ENCODE measurements around the gene KIRREL1. TPM values are rescaled to one million over a fixed set of nuclear protein-coding genes. Genes with fewer than 3 reads are reported as not detected.

Gene KIRREL1
- total RNA-seq, 2 donors from 2014 or later = 22.8 to 26.5 TPM

DNA sequence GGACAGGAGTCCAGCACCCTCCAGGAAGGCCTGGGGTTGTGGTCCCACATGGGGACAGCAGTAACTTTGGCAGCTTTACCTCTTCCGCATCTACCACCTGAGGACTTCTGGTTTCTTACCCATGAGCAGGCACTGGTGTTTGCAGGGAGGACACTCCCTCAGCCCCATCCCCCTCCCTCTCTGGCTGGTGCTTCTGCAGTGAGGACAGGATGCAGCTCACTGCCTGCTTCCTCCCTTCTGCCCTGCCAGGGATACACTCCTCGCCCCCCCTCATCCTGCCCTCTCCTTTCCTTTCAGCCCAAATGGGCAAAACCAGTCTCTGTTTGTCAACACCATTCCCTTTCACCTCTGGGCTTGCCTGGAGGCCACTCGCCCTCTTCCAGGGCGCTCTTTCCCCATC lies 62.4 kb downstream of the KIRREL1 start:
- no peak overlapping the region for H3K4me3 Mint-ChIP-seq
- no peaks in the 10 kb centered on the region for H3K27me3 Mint-ChIP-seq (ENCODE audit: insufficient read depth)
- WGBS, 2 experiments (ENCODE audit: insufficient coverage in 1 of 2, insufficient read length in 1 of 2) = 85 to 86% methylated on average over 4 of the region's 4 CpGs
- Histone ChIP-seq H3K4me3 (ENCODE audit: low read length) (no peak overlapping the region), H3K27ac (ENCODE audit: low read depth, low read length) (no peak overlapping the region), H3K9ac (ENCODE audit: extremely low read depth, low read length, poor library complexity, severe bottlenecking) (no peak overlapping the region), H3K9me3 (ENCODE audit: control insufficient read depth, low read length) (no peaks in the 10 kb centered on the region), H3K4me1 (ENCODE audit: control insufficient read depth, insufficient read depth, low read length) (peaks cover 10% of the 10 kb centered on the region), H3K36me3 (ENCODE audit: control insufficient read depth, insufficient read depth, low read length) (no peaks in the 10 kb centered on the region), H3K27me3 (ENCODE audit: control insufficient read depth, insufficient read depth, low read length, poor library complexity, severe bottlenecking) (no peaks in the 10 kb centered on the region)
- TF ChIP-seq, protein P1, sequence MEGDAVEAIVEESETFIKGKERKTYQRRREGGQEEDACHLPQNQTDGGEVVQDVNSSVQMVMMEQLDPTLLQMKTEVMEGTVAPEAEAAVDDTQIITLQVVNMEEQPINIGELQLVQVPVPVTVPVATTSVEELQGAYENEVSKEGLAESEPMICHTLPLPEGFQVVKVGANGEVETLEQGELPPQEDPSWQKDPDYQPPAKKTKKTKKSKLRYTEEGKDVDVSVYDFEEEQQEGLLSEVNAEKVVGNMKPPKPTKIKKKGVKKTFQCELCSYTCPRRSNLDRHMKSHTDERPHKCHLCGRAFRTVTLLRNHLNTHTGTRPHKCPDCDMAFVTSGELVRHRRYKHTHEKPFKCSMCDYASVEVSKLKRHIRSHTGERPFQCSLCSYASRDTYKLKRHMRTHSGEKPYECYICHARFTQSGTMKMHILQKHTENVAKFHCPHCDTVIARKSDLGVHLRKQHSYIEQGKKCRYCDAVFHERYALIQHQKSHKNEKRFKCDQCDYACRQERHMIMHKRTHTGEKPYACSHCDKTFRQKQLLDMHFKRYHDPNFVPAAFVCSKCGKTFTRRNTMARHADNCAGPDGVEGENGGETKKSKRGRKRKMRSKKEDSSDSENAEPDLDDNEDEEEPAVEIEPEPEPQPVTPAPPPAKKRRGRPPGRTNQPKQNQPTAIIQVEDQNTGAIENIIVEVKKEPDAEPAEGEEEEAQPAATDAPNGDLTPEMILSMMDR (conservative IDR thresholded peaks at IDR 0.05) = no peak
- H3K9me3 Mint-ChIP-seq = no peaks in the 10 kb centered on the region
- peaks cover 30% of the 10 kb centered on the region for H3K4me1 Mint-ChIP-seq
- H3K27ac Mint-ChIP-seq = no peak overlapping the region
- peak; percentile 75 for DNase-seq
- H3K36me3 Mint-ChIP-seq (ENCODE audit: low read depth) = no peaks in the 10 kb centered on the region

GRCh38 chr1:158056498-158056897 lies 63.1 kb downstream of the KIRREL1 start:
- no peaks in the 10 kb centered on the region for H3K36me3 ChIP-seq (ENCODE audit: control insufficient read depth, insufficient read depth, low read length)
- no peaks in the 10 kb centered on the region for H3K36me3 Mint-ChIP-seq (ENCODE audit: low read depth)
- H3K9me3 ChIP-seq (ENCODE audit: control insufficient read depth, low read length) = no peaks in the 10 kb centered on the region
- H3K4me3 ChIP-seq (ENCODE audit: low read length) = no peak overlapping the region
- no peaks in the 10 kb centered on the region for H3K9me3 Mint-ChIP-seq
- TF ChIP-seq, protein P1 (conservative IDR thresholded peaks at IDR 0.05) = no peak
- H3K4me3 Mint-ChIP-seq = no peak overlapping the region
- H3K9ac ChIP-seq (ENCODE audit: extremely low read depth, low read length, poor library complexity, severe bottlenecking) = no peak overlapping the region
- no peaks in the 10 kb centered on the region for H3K27me3 ChIP-seq (ENCODE audit: control insufficient read depth, insufficient read depth, low read length, poor library complexity, severe bottlenecking)
- 76 to 92% methylated on average over 4 to 5 of the region's 5 CpGs for WGBS, 2 experiments (ENCODE audit: insufficient coverage in 1 of 2, insufficient read length in 1 of 2)
- no peak for DNase-seq
- no peak overlapping the region for H3K27ac ChIP-seq (ENCODE audit: low read depth, low read length)
- no peak overlapping the region for H3K27ac Mint-ChIP-seq
- no peaks in the 10 kb centered on the region for H3K27me3 Mint-ChIP-seq (ENCODE audit: insufficient read depth)
- H3K4me1 Mint-ChIP-seq = peaks cover 34% of the 10 kb centered on the region
- H3K4me1 ChIP-seq (ENCODE audit: control insufficient read depth, insufficient read depth, low read length) = peaks cover 10% of the 10 kb centered on the region

DNA sequence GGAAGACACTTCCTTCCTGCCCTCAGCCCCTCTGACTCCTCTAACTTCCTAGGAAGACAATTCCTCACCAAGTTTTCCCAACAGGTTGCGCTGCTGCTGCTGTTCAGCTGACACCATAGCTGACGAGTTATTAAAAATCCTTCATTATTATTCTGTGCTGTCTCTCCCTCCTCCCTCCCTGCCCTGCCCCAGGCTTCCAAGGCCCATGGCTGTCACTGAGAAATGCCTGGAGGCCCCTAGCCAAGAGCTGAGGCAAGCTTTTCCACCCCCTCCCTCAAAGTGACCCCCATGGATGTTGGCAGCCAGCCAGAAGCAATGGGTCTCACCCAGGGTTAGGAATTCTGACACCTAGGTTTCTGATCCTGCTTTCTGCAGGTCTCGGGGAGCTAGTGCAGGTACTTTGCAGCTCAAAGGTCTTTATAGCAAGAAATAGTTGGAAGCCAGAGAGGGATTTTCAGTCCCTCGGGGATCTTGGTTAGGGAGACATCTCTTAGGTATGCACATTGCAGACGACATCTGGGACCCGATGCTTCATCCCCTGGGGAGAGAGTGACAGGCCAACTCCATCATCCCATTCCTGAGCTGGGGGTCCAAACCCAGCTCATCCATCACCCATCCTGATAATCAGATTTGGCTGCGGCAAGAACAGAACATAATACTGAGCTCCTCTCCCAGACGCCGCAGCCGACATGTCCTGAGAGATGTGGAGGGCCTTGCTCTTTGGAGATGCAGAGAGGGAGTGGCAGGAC lies 65.0 kb downstream of the KIRREL1 start:
- Mint-ChIP-seq H3K27me3 (ENCODE audit: insufficient read depth) (no peaks in the 10 kb centered on the region), H3K36me3 (ENCODE audit: low read depth) (no peaks in the 10 kb centered on the region), H3K4me1 (peaks cover 26% of the 10 kb centered on the region), H3K27ac (no peak overlapping the region), H3K9me3 (no peaks in the 10 kb centered on the region), H3K4me3 (no peak overlapping the region)
- H3K4me3 ChIP-seq (ENCODE audit: low read length) = no peak overlapping the region
- H3K9me3 ChIP-seq (ENCODE audit: control insufficient read depth, low read length) = no peaks in the 10 kb centered on the region
- H3K27me3 ChIP-seq (ENCODE audit: control insufficient read depth, insufficient read depth, low read length, poor library complexity, severe bottlenecking) = no peaks in the 10 kb centered on the region
- H3K36me3 ChIP-seq (ENCODE audit: control insufficient read depth, insufficient read depth, low read length) = no peaks in the 10 kb centered on the region
- TF ChIP-seq, protein P1 (conservative IDR thresholded peaks at IDR 0.05) = no peak
- H3K9ac ChIP-seq (ENCODE audit: extremely low read depth, low read length, poor library complexity, severe bottlenecking) = no peak overlapping the region
- WGBS, 2 experiments (ENCODE audit: insufficient coverage in 1 of 2, insufficient read length in 1 of 2) = 83 to 84% methylated on average over 4 to 10 of the region's 10 CpGs
- H3K4me1 ChIP-seq (ENCODE audit: control insufficient read depth, insufficient read depth, low read length) = peaks cover 6% of the 10 kb centered on the region
- peak overlapping the region; percentile 68 for H3K27ac ChIP-seq (ENCODE audit: low read depth, low read length)
- DNase-seq = no peak

Data from endodermal cell (in vitro differentiated cells).